OCI-LY1 (cell line): Measurements from ENCODE around the gene CDS1.

Source experiments
- EZH2 ChIP-seq: fragments of 200-600 bp; sonication (generic), shearing (Covaris generic); IDR thresholded peaks from 2 replicates; pipeline ENCODE4 v1.8.0; 2017; ENCODE audit warnings: borderline replicate concordance, mixed run types, mild to moderate bottlenecking, antibody characterized with exemption, low read length, moderate library complexity, mixed read lengths
- TF ChIP-seq, protein P1 (sequence below): fragments of 200-600 bp; sonication (generic), shearing (Covaris generic); IDR thresholded peaks from 2 replicates; pipeline ENCODE4 v1.5.1; 2017; ENCODE audit warnings: mild to moderate bottlenecking, antibody characterized with exemption, low read length, moderate library complexity, mixed read lengths

DNA sequence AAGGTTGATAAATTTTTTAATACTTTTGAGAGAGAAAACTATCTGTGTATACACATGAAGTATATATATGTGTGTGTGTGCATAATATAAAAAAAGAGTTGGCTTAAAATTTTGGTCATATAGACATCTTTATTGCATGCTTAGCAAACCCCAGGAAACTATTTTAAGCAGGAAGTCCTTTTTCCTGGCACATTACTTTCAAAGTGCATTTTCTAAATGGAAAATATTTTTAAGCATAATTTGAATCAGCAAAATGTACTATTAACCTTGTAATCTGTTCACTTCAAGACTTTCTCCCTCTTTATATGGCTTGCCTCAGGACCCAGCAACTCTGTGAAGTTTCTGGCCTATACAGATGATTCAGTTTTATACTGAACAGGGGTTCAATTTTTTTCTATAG lies 106.3 kb downstream of the CDS1 start:
- TF ChIP-seq EZH2, result no peak
- TF ChIP-seq, protein P1, sequence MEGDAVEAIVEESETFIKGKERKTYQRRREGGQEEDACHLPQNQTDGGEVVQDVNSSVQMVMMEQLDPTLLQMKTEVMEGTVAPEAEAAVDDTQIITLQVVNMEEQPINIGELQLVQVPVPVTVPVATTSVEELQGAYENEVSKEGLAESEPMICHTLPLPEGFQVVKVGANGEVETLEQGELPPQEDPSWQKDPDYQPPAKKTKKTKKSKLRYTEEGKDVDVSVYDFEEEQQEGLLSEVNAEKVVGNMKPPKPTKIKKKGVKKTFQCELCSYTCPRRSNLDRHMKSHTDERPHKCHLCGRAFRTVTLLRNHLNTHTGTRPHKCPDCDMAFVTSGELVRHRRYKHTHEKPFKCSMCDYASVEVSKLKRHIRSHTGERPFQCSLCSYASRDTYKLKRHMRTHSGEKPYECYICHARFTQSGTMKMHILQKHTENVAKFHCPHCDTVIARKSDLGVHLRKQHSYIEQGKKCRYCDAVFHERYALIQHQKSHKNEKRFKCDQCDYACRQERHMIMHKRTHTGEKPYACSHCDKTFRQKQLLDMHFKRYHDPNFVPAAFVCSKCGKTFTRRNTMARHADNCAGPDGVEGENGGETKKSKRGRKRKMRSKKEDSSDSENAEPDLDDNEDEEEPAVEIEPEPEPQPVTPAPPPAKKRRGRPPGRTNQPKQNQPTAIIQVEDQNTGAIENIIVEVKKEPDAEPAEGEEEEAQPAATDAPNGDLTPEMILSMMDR, result no peak
